Measurements from ENCODE around the gene MVB12A. TPM values are rescaled to one million over a fixed set of nuclear protein-coding genes. Genes with fewer than 3 reads are reported as not detected.

The MVB12A gene
- total and polyA plus RNA-seq, 9 of the 15 experiments (the other 6 are each of a cell fraction or from before 2014, with no cell fraction given) = 1.2 to 46.2 (median 22.4) TPM

- TF ChIP-seq DEAF1 (CRISPR knock-in tag; IDR thresholded peaks at IDR 0.05) = no peak
- no peak for TF ChIP-seq ZNF668 (CRISPR knock-in tag; IDR thresholded peaks at IDR 0.05)
- TF ChIP-seq CAMTA2 (CRISPR knock-in tag; conservative IDR thresholded peaks at IDR 0.05) = no peak
- TF ChIP-seq NFE2L1 (tag; IDR thresholded peaks at IDR 0.05; ENCODE audit: borderline replicate concordance, low read depth) = no peak
- no peak for TF ChIP-seq XRCC5 (IDR thresholded peaks at IDR 0.05; ENCODE audit: low read depth, low read length)
- peak in 1 of 2 experiments; percentile 26; a peak in 1 of 4 replicates for TF ChIP-seq KDM1A (IDR thresholded peaks at IDR 0.05)
- peak; percentile 63 for TF ChIP-seq RBM25 (IDR thresholded peaks at IDR 0.05; ENCODE audit: low read depth, low read length, severe bottlenecking)
- TF ChIP-seq CREB5 (CRISPR knock-in tag; IDR thresholded peaks at IDR 0.05) = no peak
- TF ChIP-seq ELF2 (CRISPR knock-in tag; IDR thresholded peaks at IDR 0.05) = no peak
- TF ChIP-seq CREM (IDR thresholded peaks at IDR 0.05; ENCODE audit: low read depth) = no peak
- no peak for TF ChIP-seq U2AF1 (optimal IDR thresholded peaks at IDR 0.05; ENCODE audit: low read depth, low read length)
- TF ChIP-seq CXXC5 (CRISPR knock-in tag; IDR thresholded peaks at IDR 0.05) = no peak
Measured at GRCh38 chr19:17436874-17437267, 17.0 kb downstream of the MVB12A start (continued).
